Measurements from ENCODE around the gene OCRL. TPM values are rescaled to one million over a fixed set of nuclear protein-coding genes. Genes with fewer than 3 reads are reported as not detected.

The OCRL gene
- total RNA-seq, 1 donor from 2014 or later = 36.1 TPM

- Histone ChIP-seq H4K20me1 (ENCODE audit: insufficient read depth, low read length) (no peaks in the 10 kb centered on the region), H3K4me2 (ENCODE audit: low read length) (no peak overlapping the region), H3K36me3 (ENCODE audit: insufficient read depth, low read length) (no peaks in the 10 kb centered on the region), H3K79me2 (ENCODE audit: insufficient read depth, low read length) (no peaks in the 10 kb centered on the region), H3K4me1 (ENCODE audit: insufficient read depth, low read length) (peaks cover 4% of the 10 kb centered on the region), H3K9me3 (ENCODE audit: insufficient read depth, low read depth, low read length) (no peaks in the 10 kb centered on the region), H2AFZ (ENCODE audit: low read depth, low read length) (no peak overlapping the region), H3K4me3 (ENCODE audit: insufficient read depth, low read depth, low read length) (no peak overlapping the region), H3K9ac (ENCODE audit: low read length) (no peak overlapping the region), H3K27me3 (ENCODE audit: insufficient read depth, low read length) (no peaks in the 10 kb centered on the region), H3K27ac (ENCODE audit: low read depth, low read length) (no peak overlapping the region)
- H3K4me3 Mint-ChIP-seq (ENCODE audit: unreplicated experiment) = no peak overlapping the region
- H3K36me3 Mint-ChIP-seq (ENCODE audit: low read depth, unreplicated experiment) = no peaks in the 10 kb centered on the region
- TF ChIP-seq CTCF (IDR thresholded peaks at IDR 0.05; ENCODE audit: insufficient read depth, low read depth, low read length) (peak; percentile 8), EZH2 (IDR thresholded peaks at IDR 0.05; ENCODE audit: insufficient read depth, low read length) (no peak)
- FAIRE-seq (no peak), DNase-seq (ENCODE audit: low read depth) (no peak)
- no peak overlapping the region for H3K27ac Mint-ChIP-seq (ENCODE audit: unreplicated experiment)
- peaks cover 8% of the 10 kb centered on the region for H3K27me3 Mint-ChIP-seq (ENCODE audit: low read depth, unreplicated experiment)
- H3K9me3 Mint-ChIP-seq (ENCODE audit: unreplicated experiment) = no peaks in the 10 kb centered on the region
- H3K4me1 Mint-ChIP-seq (ENCODE audit: low read depth, unreplicated experiment) = peaks cover 3% of the 10 kb centered on the region
Measured at GRCh38 chrX:129609395-129609794, 69.3 kb downstream of the OCRL start.

GRCh38 chrX:129612396-129612795, 72.3 kb downstream of the OCRL start:
- no peaks in the 10 kb centered on the region for H3K27me3 ChIP-seq (ENCODE audit: insufficient read depth, low read length)
- no peak overlapping the region for H3K4me2 ChIP-seq (ENCODE audit: low read length)
- no peaks in the 10 kb centered on the region for H3K4me1 ChIP-seq (ENCODE audit: insufficient read depth, low read length)
- H3K9ac ChIP-seq (ENCODE audit: low read length) = no peak overlapping the region
- no peaks in the 10 kb centered on the region for H3K36me3 Mint-ChIP-seq (ENCODE audit: low read depth, unreplicated experiment)
- H3K27me3 Mint-ChIP-seq (ENCODE audit: low read depth, unreplicated experiment) = peaks cover 8% of the 10 kb centered on the region
- H3K9me3 Mint-ChIP-seq (ENCODE audit: unreplicated experiment) = no peaks in the 10 kb centered on the region
- H4K20me1 ChIP-seq (ENCODE audit: insufficient read depth, low read length) = no peaks in the 10 kb centered on the region
- no peaks in the 10 kb centered on the region for H3K36me3 ChIP-seq (ENCODE audit: insufficient read depth, low read length)
- DNase-seq (ENCODE audit: low read depth) (no peak), FAIRE-seq (no peak)
- no peak overlapping the region for H3K27ac ChIP-seq (ENCODE audit: low read depth, low read length)
- H3K9me3 ChIP-seq (ENCODE audit: insufficient read depth, low read depth, low read length) = no peaks in the 10 kb centered on the region
- no peaks in the 10 kb centered on the region for H3K79me2 ChIP-seq (ENCODE audit: insufficient read depth, low read length)
- no peak overlapping the region for H3K27ac Mint-ChIP-seq (ENCODE audit: unreplicated experiment)
- TF ChIP-seq EZH2 (IDR thresholded peaks at IDR 0.05; ENCODE audit: insufficient read depth, low read length) = no peak
- no peak for TF ChIP-seq CTCF (IDR thresholded peaks at IDR 0.05; ENCODE audit: insufficient read depth, low read depth, low read length)
- no peaks in the 10 kb centered on the region for H3K4me1 Mint-ChIP-seq (ENCODE audit: low read depth, unreplicated experiment)
- H3K4me3 ChIP-seq (ENCODE audit: insufficient read depth, low read depth, low read length) = no peak overlapping the region
- no peak overlapping the region for H3K4me3 Mint-ChIP-seq (ENCODE audit: unreplicated experiment)
- H2AFZ ChIP-seq (ENCODE audit: low read depth, low read length) = no peak overlapping the region

- no peak overlapping the region for H2AFZ ChIP-seq (ENCODE audit: low read depth, low read length)
- no peaks in the 10 kb centered on the region for H3K9me3 ChIP-seq (ENCODE audit: insufficient read depth, low read depth, low read length)
- no peak overlapping the region for H3K27ac ChIP-seq (ENCODE audit: low read depth, low read length)
- no peaks in the 10 kb centered on the region for H3K9me3 Mint-ChIP-seq (ENCODE audit: unreplicated experiment)
- TF ChIP-seq EZH2 (IDR thresholded peaks at IDR 0.05; ENCODE audit: insufficient read depth, low read length) = no peak
- no peak for TF ChIP-seq CTCF (IDR thresholded peaks at IDR 0.05; ENCODE audit: insufficient read depth, low read depth, low read length)
- DNase-seq (ENCODE audit: low read depth) = no peak
- H3K36me3 Mint-ChIP-seq (ENCODE audit: low read depth, unreplicated experiment) = no peaks in the 10 kb centered on the region
- H3K4me1 ChIP-seq (ENCODE audit: insufficient read depth, low read length) = no peaks in the 10 kb centered on the region
- H3K79me2 ChIP-seq (ENCODE audit: insufficient read depth, low read length) = no peaks in the 10 kb centered on the region
- no peaks in the 10 kb centered on the region for H3K4me1 Mint-ChIP-seq (ENCODE audit: low read depth, unreplicated experiment)
- no peaks in the 10 kb centered on the region for H3K27me3 ChIP-seq (ENCODE audit: insufficient read depth, low read length)
- no peak for FAIRE-seq
- no peaks in the 10 kb centered on the region for H3K36me3 ChIP-seq (ENCODE audit: insufficient read depth, low read length)
- no peak overlapping the region for H3K9ac ChIP-seq (ENCODE audit: low read length)
- H3K27ac Mint-ChIP-seq (ENCODE audit: unreplicated experiment) = no peak overlapping the region
- no peak overlapping the region for H3K4me3 Mint-ChIP-seq (ENCODE audit: unreplicated experiment)
- H4K20me1 ChIP-seq (ENCODE audit: insufficient read depth, low read length) = no peaks in the 10 kb centered on the region
- H3K4me3 ChIP-seq (ENCODE audit: insufficient read depth, low read depth, low read length) = no peak overlapping the region
- peaks cover 5% of the 10 kb centered on the region for H3K27me3 Mint-ChIP-seq (ENCODE audit: low read depth, unreplicated experiment)
- no peak overlapping the region for H3K4me2 ChIP-seq (ENCODE audit: low read length)
Measured at GRCh38 chrX:129613596-129613995, 73.5 kb downstream of the OCRL start.
